ENCODE measurements around the gene UQCR11.

UQCR11 gene

DNA sequence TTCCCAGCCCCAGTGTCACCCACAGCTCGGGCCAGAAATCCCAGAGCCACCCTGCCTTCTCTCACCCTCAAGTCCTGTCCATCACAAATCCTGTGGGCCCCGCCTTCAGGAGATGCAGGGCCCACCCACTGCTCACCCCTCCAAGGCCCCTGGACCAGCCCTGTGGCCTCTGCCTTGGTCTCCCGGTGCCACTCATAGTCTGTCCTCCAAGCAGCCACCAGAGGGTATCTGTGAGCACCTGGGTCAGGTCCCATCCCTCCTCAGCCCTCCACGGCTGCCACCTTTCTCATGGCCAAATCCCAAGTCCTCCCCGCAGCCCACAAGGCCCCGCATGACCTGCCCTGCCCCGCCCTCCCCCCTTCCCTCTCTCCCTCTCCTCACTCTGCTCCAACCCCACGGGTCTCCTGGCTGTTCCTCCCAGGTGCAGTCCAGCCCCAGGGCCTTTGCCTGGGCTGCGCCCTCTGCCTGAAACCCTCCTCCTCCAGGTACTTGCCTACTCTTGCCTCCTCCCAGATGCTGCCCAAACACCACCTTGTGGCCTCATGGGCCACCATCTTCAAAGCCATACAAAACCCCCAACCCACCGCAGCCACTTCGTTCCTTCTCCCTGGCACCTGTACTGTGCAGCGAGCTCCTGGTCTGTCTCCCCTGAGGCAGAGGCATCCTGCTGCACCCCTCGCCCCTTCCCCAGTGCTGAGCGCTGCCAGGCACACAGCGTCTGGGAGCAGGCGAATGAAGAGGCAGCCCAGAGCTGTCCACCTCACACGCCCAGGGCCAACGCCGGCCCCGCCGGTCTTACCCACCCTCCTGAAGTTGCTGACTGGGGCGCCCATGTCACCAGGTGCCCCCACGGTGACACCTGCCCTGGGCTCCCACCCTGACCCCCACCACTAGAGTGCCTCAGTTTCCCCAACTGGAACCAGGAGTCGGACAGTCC lies 13.2 kb upstream of the UQCR11 start:
- in situ Hi-C loops (cut with MboI; ENCODE audit: low sequenced_read_pairs), result no loop called here

DNA sequence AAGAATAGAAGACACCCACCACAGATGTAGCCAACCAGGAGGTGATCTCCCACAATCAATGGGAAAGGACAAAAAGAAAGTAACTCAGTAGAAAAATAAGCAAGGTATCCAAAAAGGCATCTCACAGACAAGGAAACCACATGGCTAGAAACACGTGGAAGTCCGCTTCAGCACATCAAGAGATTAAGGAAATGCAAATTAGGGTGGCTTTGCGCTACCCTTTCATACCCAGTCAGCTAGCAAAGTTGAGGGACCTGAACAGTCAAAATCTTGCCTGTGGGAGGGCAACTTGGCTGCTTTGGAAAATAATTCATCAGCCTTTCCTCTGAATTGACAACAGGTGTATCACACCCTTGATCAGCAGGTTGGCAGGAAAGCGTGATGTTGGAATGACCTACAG lies 11.6 kb upstream of the UQCR11 start:
- in situ Hi-C loops (cut with MboI; ENCODE audit: low sequenced_read_pairs), result no loop called here

DNA sequence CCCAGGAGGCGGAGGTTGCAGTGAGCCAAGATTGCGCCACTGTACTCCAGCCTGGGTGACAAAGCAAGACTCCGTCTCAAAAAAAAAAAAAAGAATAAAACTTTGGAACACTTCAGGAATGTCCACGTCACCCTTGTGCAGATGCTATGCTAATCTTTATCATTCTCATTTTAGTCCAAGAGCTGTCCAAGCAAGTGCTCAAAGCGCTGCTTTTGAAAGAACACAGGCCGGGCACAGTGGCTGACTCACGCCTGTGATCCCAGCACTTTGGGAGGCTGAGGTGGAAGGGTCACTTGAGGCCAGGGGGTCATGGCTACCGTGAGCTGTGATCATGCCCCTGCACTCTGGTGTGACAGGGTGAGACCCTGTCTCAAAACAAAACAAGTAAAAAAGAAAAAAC lies 11.1 kb upstream of the UQCR11 start:
- in situ Hi-C loops (cut with MboI; ENCODE audit: low sequenced_read_pairs), result no loop called here

DNA sequence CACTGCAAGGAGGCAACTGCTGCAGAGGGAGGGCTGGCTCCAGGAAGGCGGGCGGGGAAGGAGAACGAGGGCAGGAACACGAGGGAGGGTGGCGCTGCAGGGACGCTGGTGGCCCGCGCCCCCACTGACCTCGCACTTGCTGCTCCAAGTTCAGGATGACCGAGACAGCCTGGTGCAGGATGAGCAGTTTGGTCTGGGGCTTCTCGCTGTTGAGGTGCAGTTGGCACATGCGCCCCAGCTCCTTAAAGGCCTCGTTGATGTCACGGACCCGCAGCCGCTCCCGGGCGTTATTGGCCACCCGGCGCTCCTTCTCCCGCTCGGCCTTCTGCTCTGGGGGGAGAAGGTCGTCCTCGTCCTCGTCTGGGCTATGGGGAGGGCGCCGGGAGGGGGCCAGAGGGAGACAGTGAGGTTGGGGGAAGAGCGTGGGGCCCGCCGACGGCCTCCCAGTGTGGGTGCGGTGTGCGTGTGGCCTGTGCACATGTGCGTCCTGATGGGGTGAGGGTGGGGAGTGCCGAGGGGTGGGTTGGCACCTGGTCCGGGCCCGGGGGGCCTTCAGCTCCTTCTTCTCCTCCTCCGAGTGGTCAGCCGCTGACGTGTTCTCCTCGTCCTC lies 10.0 kb upstream of the UQCR11 start:
- in situ Hi-C loops (cut with MboI; ENCODE audit: low sequenced_read_pairs), result no loop called here

DNA sequence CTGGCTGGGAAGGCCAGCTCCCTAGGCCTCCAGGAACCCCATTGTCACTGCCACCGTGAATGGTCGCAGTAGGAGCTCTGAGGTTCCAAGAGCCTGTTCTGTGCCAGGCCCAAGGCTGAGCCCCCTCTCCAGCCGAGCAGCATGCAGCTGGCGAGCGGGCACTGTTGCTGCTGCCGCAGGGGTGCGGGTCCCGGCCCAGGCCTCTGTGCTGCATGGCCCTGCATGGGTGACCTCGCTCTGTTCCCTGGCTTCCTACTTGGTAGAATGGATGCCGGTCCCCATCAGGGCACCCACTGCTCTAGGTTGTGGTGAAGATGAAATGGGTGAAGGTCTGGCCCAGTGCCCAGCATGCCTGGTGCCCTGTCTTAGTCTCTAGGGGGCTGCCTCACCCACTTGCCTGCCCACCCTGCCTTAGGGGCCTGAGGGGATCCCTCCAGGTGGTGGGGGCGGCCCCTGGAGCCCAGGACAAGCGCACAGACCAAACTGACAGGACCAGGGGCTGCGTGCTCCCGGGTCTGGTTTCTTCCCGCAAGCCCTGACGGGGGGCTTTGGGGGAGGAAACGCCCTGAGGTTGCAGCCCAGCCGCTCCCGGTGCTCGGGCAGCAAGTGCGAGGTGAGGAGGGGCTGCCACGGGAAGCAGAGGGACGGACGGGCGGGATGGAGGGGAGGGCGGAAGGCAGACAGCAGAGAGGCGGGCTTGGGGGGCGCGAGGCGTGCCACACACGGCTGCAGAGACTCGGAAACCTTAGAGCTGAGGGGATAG lies 8.7 kb upstream of the UQCR11 start:
- in situ Hi-C loops (cut with MboI; ENCODE audit: low sequenced_read_pairs), result no loop called here

DNA sequence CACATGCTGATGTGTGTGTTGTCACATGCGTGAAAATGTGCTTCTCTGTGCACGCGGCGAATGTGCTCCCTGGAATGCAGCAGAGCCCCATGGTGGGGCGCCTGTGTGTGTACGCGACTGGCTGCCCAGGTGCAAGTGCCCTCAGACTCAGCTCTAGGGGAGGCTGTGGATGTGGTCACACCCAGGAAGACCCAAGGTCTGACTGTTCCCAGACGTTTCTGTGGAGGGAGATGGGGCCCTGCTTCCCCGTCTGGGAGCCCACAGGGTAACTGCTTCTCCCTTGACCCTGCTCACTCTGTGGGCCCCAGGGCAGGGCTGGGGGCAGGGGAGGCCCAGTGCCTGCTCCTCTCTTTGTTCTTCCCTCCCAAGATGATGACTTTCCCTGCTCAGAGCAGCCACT lies 7.9 kb upstream of the UQCR11 start:
- in situ Hi-C loops (cut with MboI; ENCODE audit: low sequenced_read_pairs), result no loop called here

DNA sequence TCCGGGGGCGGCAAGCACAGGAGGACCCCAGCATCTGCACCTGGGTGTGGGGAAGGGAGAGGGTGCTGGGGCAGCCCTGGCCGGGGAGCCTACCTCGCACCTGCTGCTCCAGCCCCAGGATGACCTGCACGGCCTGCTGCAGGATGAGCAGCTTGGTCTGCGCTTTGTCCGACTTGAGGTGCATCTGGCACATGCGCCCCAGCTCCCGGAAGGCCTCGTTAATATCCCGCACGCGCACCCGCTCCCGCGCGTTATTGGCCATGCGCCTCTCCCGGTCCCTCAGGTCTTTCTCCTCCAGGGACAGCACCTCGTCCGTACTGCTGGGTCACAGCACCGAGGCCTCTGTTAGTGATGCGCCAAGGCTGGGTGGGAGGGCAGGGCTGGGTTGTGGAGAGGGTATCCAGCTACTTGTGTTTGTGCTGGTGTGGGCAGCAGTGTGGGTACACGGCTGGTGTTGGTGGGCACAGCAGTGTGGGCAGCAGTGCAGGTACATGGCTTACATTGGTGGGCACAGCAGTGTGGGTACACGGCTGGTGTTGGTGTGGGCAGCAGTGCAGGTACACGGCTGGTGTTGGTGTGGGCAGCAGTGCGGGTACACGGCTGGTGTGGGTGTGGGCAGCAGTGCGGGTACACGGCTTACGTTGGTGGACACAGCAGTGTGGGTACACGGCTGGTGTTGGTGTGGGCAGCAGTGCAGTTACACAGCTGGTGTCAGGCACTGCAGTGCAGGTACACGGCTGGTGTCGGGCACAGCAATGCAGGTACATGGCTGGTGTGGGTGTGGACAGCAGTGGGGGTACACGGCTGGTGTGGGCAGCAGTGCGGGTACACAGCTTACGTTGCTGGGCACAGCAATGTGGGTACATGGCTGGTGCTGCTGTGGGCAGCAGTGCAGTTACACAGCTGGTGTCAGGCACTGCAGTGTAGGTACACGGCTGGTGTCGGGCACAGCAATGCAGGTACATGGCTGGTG lies 7.1 kb upstream of the UQCR11 start:
- in situ Hi-C loops (cut with MboI; ENCODE audit: low sequenced_read_pairs), result no loop called here

DNA sequence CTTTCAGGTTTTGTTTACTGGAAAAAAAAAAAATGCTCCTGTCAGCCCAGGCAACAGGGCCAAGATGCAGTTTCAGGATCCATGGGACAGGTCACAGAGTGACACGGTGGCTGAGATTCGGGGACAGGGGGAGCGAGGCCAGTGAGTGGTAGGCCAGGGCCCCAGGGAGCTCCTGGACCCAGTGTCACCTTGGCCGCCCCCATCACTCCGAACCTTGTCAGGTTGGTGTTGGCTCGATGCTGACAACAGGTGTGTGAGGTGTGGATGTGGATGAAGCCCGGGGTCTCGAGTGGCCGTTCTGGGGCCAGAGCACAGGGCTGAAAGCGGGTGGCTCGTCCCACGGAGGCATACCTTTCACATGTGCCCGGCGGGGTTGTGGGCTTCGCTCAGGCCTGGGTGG lies 6.1 kb upstream of the UQCR11 start:
- in situ Hi-C loops (cut with MboI; ENCODE audit: low sequenced_read_pairs), result no loop called here

DNA sequence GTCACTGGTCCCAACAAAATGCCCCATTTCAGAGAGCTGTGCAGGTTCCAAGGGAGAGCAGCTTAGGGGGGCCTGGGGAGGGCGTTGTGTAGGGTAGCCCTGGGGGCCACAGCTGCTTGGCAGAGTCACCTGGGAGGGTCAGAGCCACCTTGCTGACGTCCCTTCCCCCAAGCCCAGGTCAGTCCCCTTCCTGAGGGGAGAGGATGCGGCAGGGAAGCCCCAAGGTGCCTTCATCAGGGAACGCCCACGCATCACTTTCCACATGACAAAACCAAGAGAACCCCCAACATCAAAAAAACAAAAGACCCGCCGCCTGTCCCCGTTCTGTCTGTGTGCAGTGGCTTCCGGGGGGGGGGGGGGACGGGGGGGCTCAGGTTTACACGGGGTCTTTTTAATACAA lies 5.3 kb upstream of the UQCR11 start:
- in situ Hi-C loops (cut with MboI; ENCODE audit: low sequenced_read_pairs), result no loop called here

DNA sequence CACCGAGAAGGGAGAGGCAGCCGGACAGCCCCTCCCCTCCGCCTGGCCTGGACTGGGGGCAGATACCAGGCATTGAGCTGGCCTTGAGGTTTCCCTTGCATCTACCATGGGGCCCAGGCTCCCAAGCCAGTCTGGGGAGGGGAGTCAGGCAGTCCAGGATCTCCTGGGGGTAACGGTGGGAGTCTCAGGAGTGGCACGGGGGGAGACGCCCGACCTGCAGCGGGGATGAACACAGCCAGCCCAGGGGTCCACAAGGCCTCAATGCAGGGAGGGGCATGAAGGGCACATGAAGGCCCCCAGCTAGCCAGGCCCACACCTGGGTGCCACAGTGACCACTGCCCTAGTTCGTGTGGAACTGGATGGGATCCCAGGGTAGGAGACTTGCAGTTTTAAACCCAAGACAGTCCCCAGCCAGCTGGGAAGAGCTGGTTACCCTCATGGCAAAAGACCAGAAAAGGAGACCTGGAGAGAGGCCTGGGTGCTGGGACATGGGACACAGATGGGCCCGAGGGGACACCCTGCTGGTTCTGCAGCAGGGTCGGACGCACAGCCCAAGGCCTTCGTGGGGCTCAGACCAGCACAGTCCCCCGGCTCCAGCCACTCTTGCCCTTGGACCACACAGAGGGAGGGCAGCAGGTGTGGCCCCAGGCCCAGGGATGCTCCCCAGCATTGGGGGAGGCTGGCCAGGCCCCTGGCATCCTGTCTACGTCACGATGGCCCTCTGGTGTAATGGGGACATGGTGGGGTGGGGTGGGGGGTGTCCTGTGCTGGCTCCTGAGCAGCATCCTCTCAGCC lies 4.6 kb upstream of the UQCR11 start:
- in situ Hi-C loops (cut with MboI; ENCODE audit: low sequenced_read_pairs), result no loop called here

DNA sequence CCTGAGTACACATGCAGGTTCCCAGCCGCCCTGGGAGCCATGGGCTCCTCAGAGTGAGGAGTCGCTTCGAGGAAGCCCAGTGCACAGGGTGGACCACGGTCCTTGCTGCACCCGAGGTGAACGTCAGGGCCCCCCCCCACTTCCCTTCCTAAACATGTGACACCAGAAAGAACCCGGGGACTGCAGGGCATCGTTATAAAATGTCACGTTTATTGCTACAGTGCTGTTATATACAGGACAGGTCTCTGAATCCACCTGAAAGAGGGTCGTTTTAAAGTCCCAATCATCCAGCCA lies 3.8 kb upstream of the UQCR11 start:
- in situ Hi-C loops (cut with MboI; ENCODE audit: low sequenced_read_pairs), result no loop called here

DNA sequence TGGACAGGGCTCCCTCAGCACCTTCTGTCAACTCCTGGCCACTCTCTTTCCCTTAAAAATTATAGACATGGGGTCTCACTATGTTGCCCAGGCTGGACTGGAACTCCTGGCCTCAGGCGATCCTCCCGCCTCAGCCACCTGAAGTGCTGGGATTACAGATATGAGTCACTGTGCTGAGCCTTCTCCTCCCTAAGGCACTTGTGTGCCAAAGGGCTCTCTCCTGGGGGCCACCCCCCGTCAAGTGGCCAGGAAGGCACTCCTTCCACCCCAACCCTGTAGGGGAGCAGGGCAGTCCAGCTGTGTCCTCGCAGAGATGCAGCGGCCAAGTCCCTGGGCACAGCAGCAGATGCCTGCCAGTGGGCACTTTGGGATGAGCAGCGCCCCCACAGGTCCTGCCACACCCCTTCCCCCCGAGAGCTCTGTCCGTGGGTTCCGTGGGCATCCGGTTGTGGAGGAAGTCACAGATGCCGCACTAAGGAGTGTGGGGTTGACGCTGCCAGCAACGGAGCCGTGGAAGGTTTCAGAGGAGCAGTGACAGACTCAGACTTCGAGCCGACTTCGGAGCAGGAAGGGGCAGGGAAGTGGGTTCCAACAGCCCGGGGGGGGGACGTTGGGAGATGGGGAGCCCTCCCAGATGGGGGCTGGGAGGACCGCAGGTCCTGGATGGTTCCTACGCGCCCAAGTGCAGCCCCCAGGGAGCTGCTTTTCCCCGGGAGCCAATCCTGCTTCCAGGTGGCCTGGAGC lies 3.3 kb upstream of the UQCR11 start:
- in situ Hi-C loops (cut with MboI; ENCODE audit: low sequenced_read_pairs), result no loop called here

DNA sequence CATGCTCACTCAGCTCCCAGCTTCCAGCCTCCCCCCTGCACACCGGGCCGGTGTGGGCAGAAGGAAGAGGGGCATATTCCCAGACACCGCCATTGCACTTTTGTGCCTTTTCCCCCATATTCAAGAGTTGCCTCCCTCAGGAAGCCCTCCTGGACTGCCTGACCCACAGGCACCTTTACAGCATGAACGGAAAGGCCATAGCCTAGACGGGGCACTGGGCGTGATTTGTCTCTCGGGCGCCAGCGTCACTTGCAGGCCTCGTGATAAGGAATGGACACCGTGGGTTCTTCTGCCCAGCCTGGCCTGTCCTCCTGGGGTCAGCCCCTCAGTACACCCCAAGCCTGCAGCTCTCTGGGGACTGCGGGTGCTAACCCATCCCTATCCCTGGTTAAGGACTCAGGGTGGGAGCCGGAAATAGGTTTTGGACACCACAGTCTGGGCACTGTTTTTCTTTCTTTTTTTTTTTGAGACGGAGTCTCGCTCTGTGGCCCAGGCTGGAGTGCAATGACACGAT lies 933 bp upstream of the UQCR11 start:
- in situ Hi-C loops (cut with MboI; ENCODE audit: low sequenced_read_pairs), result no loop called here

DNA sequence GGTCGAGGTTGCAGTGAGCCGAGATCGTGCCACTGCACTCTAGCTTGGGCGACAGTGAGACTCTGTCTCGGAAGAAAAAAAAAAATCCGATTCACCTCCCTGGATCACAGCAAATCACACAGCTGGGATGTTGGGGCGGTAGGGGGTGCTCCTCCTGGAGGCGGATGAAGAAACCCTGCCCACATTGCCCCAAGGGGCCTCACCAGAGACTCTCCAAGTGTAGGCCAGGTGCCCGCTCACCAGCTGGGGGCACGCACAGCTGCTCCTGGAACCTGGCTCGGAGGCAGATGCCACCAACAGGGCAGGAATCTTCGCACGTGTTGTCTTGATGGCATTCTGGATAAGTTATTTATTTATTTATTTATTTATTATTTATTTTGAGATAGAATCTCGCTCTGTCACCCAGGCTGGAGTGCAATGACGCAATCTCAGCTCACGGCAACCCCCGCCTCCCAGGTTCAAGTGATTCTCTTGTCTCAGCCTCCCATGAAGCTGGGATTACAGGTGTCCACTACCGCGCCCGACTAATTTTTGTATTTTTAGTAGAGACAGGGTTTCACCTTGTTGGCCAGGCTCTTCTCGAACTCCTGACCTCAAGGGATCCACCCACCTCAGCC lies 3.1 kb downstream of the UQCR11 start:
- in situ Hi-C loops (cut with MboI; ENCODE audit: low sequenced_read_pairs), result no loop called here

DNA sequence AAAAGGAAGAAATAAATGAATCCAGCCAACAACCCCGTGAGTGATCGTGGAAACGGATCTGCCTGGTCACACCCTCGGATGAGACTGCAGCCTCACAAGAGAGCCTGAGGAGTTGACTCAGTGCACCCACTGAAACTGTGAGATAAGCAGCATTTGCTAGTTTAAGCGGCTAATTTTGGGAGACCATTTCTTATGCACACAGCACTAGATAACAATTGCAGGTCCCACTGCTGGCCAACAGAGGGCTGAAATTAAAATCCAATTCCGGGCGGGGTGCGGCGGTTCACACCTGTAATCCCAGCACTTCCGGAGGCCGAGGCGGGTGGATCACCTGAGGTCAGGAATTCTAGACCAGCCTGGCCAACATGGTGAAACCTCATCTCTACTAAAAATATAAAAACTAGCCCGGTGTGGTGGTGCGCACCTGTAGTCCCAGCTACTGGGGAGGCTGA lies 3.6 kb downstream of the UQCR11 start:
- in situ Hi-C loops (cut with MboI; ENCODE audit: low sequenced_read_pairs), result no loop called here

DNA sequence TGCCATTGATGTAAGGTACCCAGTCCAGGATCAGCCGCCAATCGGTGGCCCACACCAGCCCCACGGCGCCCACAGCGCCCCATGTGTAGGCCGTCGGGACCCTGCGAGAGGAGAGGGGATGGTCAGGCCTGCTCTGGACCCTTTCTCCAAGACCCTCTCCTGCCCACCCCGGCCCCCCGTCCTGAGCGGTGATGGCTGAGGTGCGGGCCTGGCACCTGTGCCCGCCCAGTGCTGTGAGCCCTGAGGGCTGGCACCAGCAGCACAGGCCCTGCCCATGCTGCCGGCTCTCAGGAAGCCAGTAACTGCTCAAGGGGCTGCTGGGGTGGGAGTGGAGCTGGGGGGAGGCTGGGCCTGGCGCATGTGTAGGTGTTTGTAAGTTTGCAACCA lies 5.8 kb downstream of the UQCR11 start:
- in situ Hi-C loops (cut with MboI; ENCODE audit: low sequenced_read_pairs), result no loop called here

DNA sequence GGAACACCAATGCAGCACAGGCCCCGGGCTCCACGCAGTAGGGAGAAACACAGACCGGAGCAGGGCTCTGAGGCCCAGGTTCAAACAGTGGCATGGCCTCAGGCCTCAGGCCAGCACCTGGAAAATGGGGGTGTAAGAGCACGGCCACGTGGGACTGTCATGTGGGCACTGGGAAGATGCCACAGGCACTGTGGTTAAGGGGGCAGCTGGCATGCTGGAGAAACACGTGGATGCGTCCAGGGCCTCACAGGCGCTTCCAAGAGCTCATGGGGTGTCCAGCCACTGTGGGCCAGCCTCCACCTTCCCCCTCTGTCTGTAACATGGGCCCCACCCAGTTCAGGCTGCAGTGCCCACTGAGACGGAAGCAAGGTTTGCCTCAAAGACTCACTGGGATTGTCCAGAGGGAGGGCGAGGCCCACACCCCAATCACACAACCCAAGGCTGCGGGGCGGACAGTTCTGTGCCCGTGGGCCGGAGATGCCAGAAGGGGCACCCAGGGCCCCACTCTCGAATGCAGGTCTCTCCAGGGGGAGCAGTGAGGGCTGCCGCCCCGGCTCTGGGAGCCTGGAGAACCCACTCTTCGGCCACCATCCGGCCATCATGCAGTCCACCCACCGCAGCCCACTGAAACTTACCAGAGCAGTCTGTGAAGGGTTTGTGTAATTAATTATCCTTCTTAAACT lies 6.3 kb downstream of the UQCR11 start:
- in situ Hi-C loops (cut with MboI; ENCODE audit: low sequenced_read_pairs), result no loop called here

DNA sequence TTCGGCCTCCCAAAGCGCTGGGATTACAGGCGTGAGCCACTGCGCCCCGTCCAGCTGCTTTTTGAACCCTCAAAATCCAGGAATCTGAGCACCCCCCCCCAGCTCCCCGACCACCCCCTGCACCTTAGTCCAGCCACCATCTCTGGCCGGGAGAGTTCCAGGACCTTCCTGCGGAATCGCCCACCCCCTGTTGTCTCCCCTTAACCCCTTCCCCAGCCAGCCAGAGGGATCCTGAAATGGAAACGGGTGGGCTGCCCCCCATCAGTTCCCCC lies 11.8 kb downstream of the UQCR11 start:
- in situ Hi-C loops (cut with MboI; ENCODE audit: low sequenced_read_pairs), result no loop called here

Measured in HL-60/S4 treated with phorbol 12-myristate 13-acetate at 8.2 ng/mL for 4 days and 3 days (cell line).